Heart left ventricle (tissue), 13 donors: ENCODE results near the gene PRPS1L1.

Experiments used
- POLR2A ChIP-seq, 2 donors: fragments of 450-650 bp; IDR thresholded peaks; one replicate each; pipeline ENCODE4 v1.6.1; 2017; ENCODE audit warnings: antibody characterized with exemption in 2 of 2, mild to moderate bottlenecking in 2 of 2, moderate library complexity in 2 of 2
- TF ChIP-seq, protein P1 (sequence below), 12 donors: fragments of 200-600 bp; sonication (generic) in 4 of 12; IDR thresholded peaks; one replicate each; pipeline versions ENCODE4 v1.5.0 to v1.8.0; 2018 to 2022; ENCODE audit warnings: antibody characterized with exemption in 12 of 12, mild to moderate bottlenecking in 5 of 12
- donor health status: ischemic (EF 13 %, LVEDD 7.1; RV severe dilation, severe dysfunction).
- donor health status: DM: no; HTN: yes; CAD: no.
- donor health status: DM: no; HTN: no; CAD: no.
- donor health status: ischemic (EF 25% LVEDD 6.9; RV normal size, moderate dysfunction).
- donor health status: ischemic (EF 25% LVEDD 5.7; RV mildly dilated, moderate dysfunction).
- donor health status: ischemic (EF 35%, LVEDD 5.7; RV mildly dilated, moderate dysfunction).
- donor health status: nonischemic (EF 11% LVEDD 7.7; RV severe dilation, severe dysfunction).
- donor health status: DM: yes; HTN: yes; CAD: no.
- donor health status: PGD.
- donor health status: ischemic (EF 29% LVEDD 5.4; RV normal size, mild dysfunction).
- donor health status: nonischemic (EF 23%, LVEDD 6.1; RV moderate dilation, normal function).

DNA sequence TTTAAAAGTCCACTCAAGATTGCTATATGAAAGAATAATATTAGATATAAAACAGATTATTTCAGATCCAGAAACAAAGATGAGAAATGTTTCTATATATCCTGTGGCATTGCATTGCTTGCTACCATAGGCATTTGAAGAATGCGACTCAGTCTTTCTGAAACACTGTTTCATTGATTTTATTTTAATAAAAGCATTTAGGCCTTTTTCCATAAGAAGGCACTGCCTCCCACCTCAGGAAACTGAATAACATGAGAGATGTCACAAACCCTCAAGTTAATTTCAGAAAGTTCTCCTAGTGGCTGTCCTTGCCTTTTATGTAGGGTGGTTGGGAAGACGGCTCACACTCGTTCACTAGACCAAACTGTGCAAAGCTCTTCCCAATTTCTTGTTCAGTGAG, 23.3 kb downstream of the PRPS1L1 start:
- TF ChIP-seq, protein P1, sequence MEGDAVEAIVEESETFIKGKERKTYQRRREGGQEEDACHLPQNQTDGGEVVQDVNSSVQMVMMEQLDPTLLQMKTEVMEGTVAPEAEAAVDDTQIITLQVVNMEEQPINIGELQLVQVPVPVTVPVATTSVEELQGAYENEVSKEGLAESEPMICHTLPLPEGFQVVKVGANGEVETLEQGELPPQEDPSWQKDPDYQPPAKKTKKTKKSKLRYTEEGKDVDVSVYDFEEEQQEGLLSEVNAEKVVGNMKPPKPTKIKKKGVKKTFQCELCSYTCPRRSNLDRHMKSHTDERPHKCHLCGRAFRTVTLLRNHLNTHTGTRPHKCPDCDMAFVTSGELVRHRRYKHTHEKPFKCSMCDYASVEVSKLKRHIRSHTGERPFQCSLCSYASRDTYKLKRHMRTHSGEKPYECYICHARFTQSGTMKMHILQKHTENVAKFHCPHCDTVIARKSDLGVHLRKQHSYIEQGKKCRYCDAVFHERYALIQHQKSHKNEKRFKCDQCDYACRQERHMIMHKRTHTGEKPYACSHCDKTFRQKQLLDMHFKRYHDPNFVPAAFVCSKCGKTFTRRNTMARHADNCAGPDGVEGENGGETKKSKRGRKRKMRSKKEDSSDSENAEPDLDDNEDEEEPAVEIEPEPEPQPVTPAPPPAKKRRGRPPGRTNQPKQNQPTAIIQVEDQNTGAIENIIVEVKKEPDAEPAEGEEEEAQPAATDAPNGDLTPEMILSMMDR (IDR thresholded peaks at IDR 0.05): no peak
- TF ChIP-seq POLR2A (IDR thresholded peaks at IDR 0.05): no peak
